Measurements from ENCODE around the gene OCRL. TPM values are rescaled to one million over a fixed set of nuclear protein-coding genes. Genes with fewer than 3 reads are reported as not detected.
A peak's percentile ranks its signal among the peaks of the same experiment; 100 is the strongest.

Gene OCRL
- total RNA-seq, 1 donor from 2014 or later = 7.5 TPM

DNA sequence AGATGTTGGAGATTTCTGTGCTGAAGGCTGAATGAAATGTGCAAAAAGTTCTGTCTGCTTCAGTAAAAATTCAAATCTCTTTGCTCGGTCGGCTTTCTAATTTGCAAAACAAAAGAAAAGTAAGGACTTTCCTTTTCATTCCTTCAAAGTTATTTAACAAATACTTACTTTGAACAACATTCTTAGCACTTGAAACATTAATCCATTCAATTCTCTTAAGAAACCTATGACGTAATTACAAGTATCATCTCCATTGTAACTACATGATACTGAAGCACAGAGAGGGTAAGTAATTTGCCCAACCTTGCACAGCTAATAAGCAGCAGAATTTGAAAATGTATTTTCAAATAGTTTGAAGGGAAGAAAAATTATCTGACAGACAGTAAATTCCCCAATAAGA is 23.7 kb upstream of the OCRL start:
- intact Hi-C loops (cut with micrococcal nuclease) = no loop called here
- no peak overlapping the region for H3K4me3 Mint-ChIP-seq
- no peak overlapping the region for H3K27ac Mint-ChIP-seq

DNA sequence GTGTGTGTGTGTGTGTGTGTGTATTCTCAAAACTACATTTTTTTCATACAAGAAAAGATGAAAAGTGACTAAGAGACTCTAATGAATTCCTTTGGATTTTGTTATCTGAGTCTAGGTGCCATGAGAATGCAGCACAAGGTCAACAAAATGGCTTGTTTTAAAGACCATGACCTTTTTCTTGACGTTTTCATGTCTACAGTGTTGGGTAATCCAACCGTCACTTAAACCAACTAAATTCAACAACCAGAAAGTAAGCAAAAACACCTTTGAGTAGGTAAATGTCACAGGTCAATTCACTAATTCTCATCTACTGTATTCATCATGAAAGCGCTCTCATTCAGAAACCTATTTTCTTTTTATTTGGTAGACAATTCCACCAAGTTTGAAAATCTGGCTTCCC is 19.9 kb upstream of the OCRL start:
- Mint-ChIP-seq H3K4me3 (no peak overlapping the region), H3K9me3 (no peaks in the 10 kb centered on the region), H3K27ac (no peak overlapping the region), H3K36me3 (ENCODE audit: low read depth) (no peaks in the 10 kb centered on the region), H3K4me1 (peaks cover 3% of the 10 kb centered on the region), H3K27me3 (peaks cover 6% of the 10 kb centered on the region)
- intact Hi-C loops (cut with micrococcal nuclease) = no loop called here
- DNase-seq = no peak
- ChIA-PET CTCF (no interaction called here), POLR2A (no interaction called here)
- TF ChIP-seq, protein P1, sequence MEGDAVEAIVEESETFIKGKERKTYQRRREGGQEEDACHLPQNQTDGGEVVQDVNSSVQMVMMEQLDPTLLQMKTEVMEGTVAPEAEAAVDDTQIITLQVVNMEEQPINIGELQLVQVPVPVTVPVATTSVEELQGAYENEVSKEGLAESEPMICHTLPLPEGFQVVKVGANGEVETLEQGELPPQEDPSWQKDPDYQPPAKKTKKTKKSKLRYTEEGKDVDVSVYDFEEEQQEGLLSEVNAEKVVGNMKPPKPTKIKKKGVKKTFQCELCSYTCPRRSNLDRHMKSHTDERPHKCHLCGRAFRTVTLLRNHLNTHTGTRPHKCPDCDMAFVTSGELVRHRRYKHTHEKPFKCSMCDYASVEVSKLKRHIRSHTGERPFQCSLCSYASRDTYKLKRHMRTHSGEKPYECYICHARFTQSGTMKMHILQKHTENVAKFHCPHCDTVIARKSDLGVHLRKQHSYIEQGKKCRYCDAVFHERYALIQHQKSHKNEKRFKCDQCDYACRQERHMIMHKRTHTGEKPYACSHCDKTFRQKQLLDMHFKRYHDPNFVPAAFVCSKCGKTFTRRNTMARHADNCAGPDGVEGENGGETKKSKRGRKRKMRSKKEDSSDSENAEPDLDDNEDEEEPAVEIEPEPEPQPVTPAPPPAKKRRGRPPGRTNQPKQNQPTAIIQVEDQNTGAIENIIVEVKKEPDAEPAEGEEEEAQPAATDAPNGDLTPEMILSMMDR (IDR thresholded peaks at IDR 0.05) = no peak
- ATAC-seq (ENCODE audit: low read depth) = no peak

More for the DNA sequence above, 23.7 kb upstream of the OCRL start:
- H3K4me1 Mint-ChIP-seq = no peaks in the 10 kb centered on the region
- POLR2A ChIA-PET = no interaction called here
- CTCF ChIA-PET = no interaction called here
- H3K9me3 Mint-ChIP-seq = no peaks in the 10 kb centered on the region
- no peaks in the 10 kb centered on the region for H3K36me3 Mint-ChIP-seq (ENCODE audit: low read depth)
- ATAC-seq (ENCODE audit: low read depth) (no peak), DNase-seq (no peak)
- TF ChIP-seq, protein P1 (IDR thresholded peaks at IDR 0.05) = no peak
- peaks cover 8% of the 10 kb centered on the region for H3K27me3 Mint-ChIP-seq

DNA sequence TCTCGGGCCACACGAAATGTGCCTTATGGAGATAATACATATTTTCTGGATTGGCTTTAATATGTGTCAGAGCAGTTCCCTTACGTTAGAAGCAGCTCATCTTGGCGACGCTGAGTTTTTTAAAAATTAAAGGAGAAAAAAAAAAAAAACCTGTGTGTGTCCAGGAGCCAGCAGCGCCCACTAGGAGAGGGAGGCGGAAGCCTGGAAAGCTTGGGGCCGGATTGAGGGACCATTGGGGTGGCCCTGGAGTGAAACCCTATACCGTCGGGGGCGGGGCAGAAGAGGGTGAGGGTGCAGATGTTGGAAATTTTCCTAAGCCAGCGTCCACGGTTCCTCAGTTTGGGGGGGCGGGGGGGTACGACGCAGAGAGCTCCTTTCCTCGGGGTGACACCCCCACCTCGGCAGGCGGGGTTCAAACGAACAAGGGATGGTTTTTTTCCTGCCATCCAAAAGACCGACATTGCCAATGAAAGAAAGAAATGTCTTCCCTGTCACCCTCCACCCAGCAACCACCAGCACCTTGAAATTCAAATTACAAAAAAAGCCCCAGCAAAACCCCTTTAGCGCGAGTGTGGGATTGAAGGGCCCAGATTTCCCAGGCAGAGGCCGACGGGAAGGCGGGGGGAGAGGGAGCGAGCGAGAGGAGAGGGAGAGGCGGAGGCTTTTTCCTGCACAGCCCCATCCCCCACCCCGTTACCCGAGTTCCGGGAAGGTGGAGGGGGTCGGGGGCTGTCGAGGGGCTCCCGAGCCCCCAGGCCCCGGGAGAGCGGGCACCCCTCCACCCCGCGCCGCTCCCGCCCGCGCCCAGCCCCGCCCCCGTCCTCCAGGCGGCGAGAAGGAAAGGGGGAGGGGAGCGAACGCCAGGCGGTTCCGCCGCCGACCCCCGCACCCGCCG is 17.6 kb upstream of the OCRL start:
- peak overlapping the region; percentile 84 for H3K4me3 Mint-ChIP-seq

DNA sequence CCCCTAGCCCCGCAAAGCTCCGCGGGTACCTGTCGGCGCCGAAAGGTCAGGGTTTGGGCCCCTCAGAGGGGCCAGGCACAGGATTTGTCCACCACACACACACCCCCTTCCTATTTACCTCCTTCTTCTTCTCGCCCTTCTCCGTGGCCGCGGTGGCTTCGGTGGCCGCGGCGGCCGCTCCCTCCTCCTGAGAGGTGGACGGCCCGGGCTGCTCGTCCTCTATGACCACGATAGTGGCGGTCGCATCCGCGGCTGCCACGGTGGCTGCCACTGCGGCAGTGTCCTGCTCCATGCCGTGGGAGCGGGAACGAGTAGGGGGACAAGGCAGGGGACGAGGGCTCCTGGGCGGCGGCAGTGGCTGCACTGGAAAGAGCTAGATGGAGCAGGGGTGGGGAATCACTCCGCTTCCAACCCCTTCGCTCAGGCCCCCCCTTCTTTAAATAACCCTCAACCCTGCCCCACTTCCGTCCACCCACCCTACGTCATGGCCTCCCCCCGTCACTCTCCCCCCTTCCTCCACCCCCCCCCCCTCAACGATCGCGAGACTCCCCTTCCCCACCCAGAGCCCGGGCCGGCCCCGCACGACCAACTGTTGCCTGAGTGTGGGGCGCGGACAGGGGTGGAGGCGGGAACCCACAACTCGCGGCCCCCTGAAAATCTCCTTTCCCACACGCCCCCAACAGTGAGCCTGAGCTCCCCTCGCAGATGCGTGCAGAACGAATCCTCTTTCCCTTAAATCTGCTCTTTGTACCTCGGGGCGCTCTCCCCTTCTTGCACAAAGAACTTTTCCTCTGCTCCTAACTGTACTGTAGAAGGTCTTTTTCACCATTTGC is 16.8 kb upstream of the OCRL start, which contains the start of gene SMARCA1:
Gene SMARCA1 (minus strand): TSS at position 412 of the 833 bp plus-strand sequence. CDS start 120 bp downstream, at position 292.
- peaks cover 2% of the 10 kb centered on the region for H3K27me3 Mint-ChIP-seq
- no peak within 1 kb of the TSS for H3K27ac Mint-ChIP-seq
- intact Hi-C loops (cut with micrococcal nuclease) = no loop called here
- peaks cover 3% of the 10 kb centered on the region for H3K4me1 Mint-ChIP-seq
- DNase-seq (no peak), ATAC-seq (ENCODE audit: low read depth) (peak; percentile 25)
- peak within 1 kb of the TSS; percentile 84 for H3K4me3 Mint-ChIP-seq
- POLR2A ChIA-PET = no interaction called here
- CTCF ChIA-PET = no interaction called here
- TF ChIP-seq, protein P1 (IDR thresholded peaks at IDR 0.05) = no peak
- H3K36me3 Mint-ChIP-seq (ENCODE audit: low read depth) = no peaks in the 10 kb centered on the region
- no peaks in the 10 kb centered on the region for H3K9me3 Mint-ChIP-seq

More for the DNA sequence above, 17.6 kb upstream of the OCRL start:
- no peaks in the 10 kb centered on the region for H3K36me3 Mint-ChIP-seq (ENCODE audit: low read depth)
- DNase-seq (no peak), ATAC-seq (ENCODE audit: low read depth) (peak; percentile 49)
- TF ChIP-seq, protein P1 (IDR thresholded peaks at IDR 0.05) = no peak
- H3K9me3 Mint-ChIP-seq = no peaks in the 10 kb centered on the region
- peaks cover 2% of the 10 kb centered on the region for H3K27me3 Mint-ChIP-seq
- ChIA-PET POLR2A (interaction anchor here (0.7 kb wide), 1 partner anchor 1786 kb away, joined by 3 read pairs; no protein-coding TSS in a partner anchor), CTCF (no interaction called here)
- intact Hi-C loops (cut with micrococcal nuclease) = no loop called here
- H3K27ac Mint-ChIP-seq = no peak overlapping the region
- H3K4me1 Mint-ChIP-seq = peaks cover 3% of the 10 kb centered on the region

Data from activated B cell treated with CpG ODN at 0.5 μM for 24 hours (primary cell).